Measurements from ENCODE around the gene CNR2.
A peak's percentile ranks its signal among the peaks of the same experiment; 100 is the strongest.

- TF ChIP-seq CTCF (IDR thresholded peaks at IDR 0.05) (peak in 1 of 3 experiments; percentile 19), POLR2A (IDR thresholded peaks at IDR 0.05) (no peak)
Observed at GRCh38 chr1:23916209-23917131, 3.3 kb upstream of the CNR2 start.

Data from vagina (tissue), 2 donors.